ENCODE data around the gene PLB1. TPM values are rescaled to one million over a fixed set of nuclear protein-coding genes. Genes with fewer than 3 reads are reported as not detected.

The PLB1 gene, protein sequence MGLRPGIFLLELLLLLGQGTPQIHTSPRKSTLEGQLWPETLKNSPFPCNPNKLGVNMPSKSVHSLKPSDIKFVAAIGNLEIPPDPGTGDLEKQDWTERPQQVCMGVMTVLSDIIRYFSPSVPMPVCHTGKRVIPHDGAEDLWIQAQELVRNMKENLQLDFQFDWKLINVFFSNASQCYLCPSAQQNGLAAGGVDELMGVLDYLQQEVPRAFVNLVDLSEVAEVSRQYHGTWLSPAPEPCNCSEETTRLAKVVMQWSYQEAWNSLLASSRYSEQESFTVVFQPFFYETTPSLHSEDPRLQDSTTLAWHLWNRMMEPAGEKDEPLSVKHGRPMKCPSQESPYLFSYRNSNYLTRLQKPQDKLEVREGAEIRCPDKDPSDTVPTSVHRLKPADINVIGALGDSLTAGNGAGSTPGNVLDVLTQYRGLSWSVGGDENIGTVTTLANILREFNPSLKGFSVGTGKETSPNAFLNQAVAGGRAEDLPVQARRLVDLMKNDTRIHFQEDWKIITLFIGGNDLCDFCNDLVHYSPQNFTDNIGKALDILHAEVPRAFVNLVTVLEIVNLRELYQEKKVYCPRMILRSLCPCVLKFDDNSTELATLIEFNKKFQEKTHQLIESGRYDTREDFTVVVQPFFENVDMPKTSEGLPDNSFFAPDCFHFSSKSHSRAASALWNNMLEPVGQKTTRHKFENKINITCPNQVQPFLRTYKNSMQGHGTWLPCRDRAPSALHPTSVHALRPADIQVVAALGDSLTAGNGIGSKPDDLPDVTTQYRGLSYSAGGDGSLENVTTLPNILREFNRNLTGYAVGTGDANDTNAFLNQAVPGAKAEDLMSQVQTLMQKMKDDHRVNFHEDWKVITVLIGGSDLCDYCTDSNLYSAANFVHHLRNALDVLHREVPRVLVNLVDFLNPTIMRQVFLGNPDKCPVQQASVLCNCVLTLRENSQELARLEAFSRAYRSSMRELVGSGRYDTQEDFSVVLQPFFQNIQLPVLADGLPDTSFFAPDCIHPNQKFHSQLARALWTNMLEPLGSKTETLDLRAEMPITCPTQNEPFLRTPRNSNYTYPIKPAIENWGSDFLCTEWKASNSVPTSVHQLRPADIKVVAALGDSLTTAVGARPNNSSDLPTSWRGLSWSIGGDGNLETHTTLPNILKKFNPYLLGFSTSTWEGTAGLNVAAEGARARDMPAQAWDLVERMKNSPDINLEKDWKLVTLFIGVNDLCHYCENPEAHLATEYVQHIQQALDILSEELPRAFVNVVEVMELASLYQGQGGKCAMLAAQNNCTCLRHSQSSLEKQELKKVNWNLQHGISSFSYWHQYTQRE (N-terminal part only)
- polyA plus RNA-seq: 1 to 10 TPM in 1 of 2 donors, under 1 TPM in 1; 0.94 to 1.3 TPM

DNA sequence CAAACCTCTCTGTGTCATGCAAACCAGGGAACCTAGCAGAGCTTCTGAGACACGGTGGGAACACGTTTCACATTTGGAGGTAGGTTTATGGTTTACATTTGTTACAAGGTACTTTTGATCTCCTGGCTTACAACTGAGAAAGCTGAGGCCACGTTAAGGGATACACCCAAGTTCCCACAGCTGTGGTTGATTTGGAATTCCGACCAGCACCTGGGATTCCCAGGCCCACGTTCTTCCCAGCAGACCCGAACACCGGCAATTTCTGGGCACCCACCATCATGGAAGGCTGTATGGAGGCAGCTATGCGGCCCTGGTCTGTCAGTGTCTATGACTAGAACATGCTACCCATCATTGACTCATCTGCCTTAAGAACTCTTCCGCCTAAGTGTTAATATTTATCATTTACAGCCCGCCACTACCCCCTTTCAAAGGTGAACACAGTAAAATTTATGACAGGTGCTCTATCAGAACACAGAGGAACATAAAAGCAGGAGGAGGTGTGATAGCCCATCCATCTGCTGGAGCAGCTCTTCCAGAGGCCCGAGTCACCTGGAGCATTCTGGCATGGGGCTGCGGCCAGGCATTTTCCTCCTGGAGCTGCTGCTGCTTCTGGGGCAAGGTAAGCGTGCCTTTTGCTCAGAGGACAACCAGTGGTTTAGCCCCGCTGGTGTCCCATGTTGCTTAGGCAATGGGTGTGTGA lies at the start of gene PLB1:
PLB1 (plus strand) TSS at position 510 of the 700 bp plus-strand sequence; CDS start at position 565, 55 bp downstream.
- Histone ChIP-seq H3K9me3 (ENCODE audit: control insufficient read depth in 2 of 2, insufficient read depth in 1 of 2, low read depth in 1 of 2, low read length in 1 of 2) (no peaks in the 10 kb centered on the region), H3K27ac (ENCODE audit: low read depth in 2 of 2, low read length in 1 of 2) (no peak within 1 kb of the TSS), H3K36me3 (ENCODE audit: control insufficient read depth in 2 of 2, insufficient read depth in 2 of 2, low read length in 1 of 2) (no peaks in the 10 kb centered on the region), H3K27me3 (ENCODE audit: control insufficient read depth in 1 of 2, insufficient read depth in 2 of 2, low read length in 2 of 2) (peaks cover 0 to 2% of the 10 kb centered on the region in 2 donors), H3K4me3 (ENCODE audit: low read depth in 1 of 2, low read length in 2 of 2) (no peak within 1 kb of the TSS), H3K4me1 (ENCODE audit: control insufficient read depth in 2 of 2, insufficient read depth in 2 of 2, low read length in 1 of 2) (no peaks in the 10 kb centered on the region)
- 79 to 86% methylated on average over 14 of the region's 14 CpGs for WGBS, 2 donors

DNA sequence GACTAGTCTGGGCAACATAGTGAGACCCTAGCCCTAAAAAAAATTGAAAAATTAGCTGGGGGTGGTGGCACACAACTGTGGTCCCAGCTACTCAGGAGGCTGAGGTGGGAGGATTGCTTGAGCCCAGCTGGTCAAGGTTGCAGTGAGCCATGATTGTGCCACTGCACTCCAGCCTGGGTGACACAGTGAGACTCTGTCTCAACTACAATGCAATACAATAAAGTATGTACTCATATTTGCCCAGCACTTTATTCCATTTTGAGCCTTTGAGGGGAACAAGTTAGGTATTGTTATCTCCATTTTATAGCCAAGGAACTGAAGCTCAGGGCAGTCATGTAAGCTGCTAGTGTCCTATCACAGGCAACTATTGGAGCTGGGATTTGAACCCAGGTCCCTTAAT lies 49.3 kb upstream of the PLB1 start:
- H3K9me3 ChIP-seq (ENCODE audit: control insufficient read depth in 2 of 2, insufficient read depth in 1 of 2, low read depth in 1 of 2, low read length in 1 of 2): no peaks in the 10 kb centered on the region
- no peaks in the 10 kb centered on the region for H3K36me3 ChIP-seq (ENCODE audit: control insufficient read depth in 2 of 2, insufficient read depth in 2 of 2, low read length in 1 of 2)
- no peak overlapping the region for H3K4me3 ChIP-seq (ENCODE audit: low read depth in 1 of 2, low read length in 2 of 2)
- H3K27ac ChIP-seq (ENCODE audit: low read depth in 2 of 2, low read length in 1 of 2): no peak overlapping the region
- H3K27me3 ChIP-seq (ENCODE audit: control insufficient read depth in 1 of 2, insufficient read depth in 2 of 2, low read length in 2 of 2): no peaks in the 10 kb centered on the region
- peaks cover 5 to 15% of the 10 kb centered on the region in 2 donors for H3K4me1 ChIP-seq (ENCODE audit: control insufficient read depth in 2 of 2, insufficient read depth in 2 of 2, low read length in 1 of 2)

DNA sequence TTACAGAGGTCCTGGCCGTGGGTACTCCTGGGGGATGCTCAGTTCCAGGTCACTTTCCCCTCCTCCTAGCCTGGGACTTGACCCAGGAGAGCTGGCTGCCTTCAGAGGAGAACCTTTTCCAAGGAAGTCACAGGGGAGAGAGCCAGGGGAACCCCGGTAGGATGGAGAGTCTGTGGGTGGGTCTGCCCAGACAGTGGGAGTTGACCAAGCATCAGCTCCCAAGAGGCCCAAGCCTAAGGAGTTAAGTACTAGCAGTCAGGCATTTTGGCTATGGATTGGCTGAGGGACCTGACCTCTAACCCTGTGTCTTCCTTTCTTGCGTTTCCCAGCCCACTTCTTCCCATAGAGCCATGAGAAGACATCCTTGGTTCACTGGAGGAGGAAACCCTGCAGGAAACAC lies 48.8 kb upstream of the PLB1 start:
- peaks cover 5 to 17% of the 10 kb centered on the region in 2 donors for H3K4me1 ChIP-seq (ENCODE audit: control insufficient read depth in 2 of 2, insufficient read depth in 2 of 2, low read length in 1 of 2)
- no peak overlapping the region for H3K27ac ChIP-seq (ENCODE audit: low read depth in 2 of 2, low read length in 1 of 2)
- H3K36me3 ChIP-seq (ENCODE audit: control insufficient read depth in 2 of 2, insufficient read depth in 2 of 2, low read length in 1 of 2): no peaks in the 10 kb centered on the region
- H3K4me3 ChIP-seq (ENCODE audit: low read depth in 1 of 2, low read length in 2 of 2): no peak overlapping the region
- H3K27me3 ChIP-seq (ENCODE audit: control insufficient read depth in 1 of 2, insufficient read depth in 2 of 2, low read length in 2 of 2): no peaks in the 10 kb centered on the region
- WGBS, 2 donors: 70 to 83% methylated on average over 3 of the region's 3 CpGs
- no peaks in the 10 kb centered on the region for H3K9me3 ChIP-seq (ENCODE audit: control insufficient read depth in 2 of 2, insufficient read depth in 1 of 2, low read depth in 1 of 2, low read length in 1 of 2)

DNA sequence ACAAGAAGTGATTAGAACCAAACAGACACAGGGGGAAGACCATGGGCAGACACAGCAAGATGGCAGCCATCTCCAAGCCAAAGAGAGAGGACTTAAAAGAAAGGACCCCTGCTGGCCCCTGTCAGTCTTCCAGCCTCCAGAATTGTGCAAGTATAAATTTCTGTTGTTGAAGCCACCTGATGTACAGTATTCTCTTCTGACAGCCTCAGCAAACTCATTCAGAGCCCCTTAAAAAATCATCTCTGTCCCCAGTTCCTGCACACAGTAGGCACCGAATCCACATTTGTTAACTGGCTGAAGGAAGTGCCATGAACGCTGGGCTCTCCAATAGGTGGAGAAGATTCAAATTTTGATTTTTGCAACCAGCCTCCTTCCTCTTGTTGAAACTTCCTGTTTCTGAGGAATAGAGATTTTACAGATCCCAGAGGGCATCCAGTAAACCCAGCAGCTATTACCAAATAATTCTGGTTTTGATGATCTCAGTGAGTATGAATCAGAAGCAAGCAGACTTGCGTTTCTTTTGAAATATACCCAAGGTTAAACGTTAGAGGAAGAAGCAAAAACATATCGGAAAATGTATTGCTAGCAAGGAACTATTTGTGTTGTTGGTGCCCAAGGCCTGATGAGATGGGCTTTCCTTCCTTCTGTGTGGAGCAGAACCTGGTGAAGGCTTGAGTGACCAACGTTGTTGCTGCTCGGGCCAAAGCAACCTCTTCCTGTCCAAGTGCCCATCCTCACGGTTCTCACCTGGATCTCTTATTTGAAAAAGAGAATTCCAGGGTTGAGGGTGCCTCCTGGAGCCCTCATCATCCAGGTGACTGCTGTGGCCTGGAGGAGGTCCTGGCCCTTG lies 47.7 kb upstream of the PLB1 start:
- Histone ChIP-seq H3K36me3 (ENCODE audit: control insufficient read depth in 2 of 2, insufficient read depth in 2 of 2, low read length in 1 of 2) (no peaks in the 10 kb centered on the region), H3K9me3 (ENCODE audit: control insufficient read depth in 2 of 2, insufficient read depth in 1 of 2, low read depth in 1 of 2, low read length in 1 of 2) (no peaks in the 10 kb centered on the region), H3K27ac (ENCODE audit: low read depth in 2 of 2, low read length in 1 of 2) (peak overlapping the region; percentile 36 to 83), H3K4me3 (ENCODE audit: low read depth in 1 of 2, low read length in 2 of 2) (no peak overlapping the region), H3K4me1 (ENCODE audit: control insufficient read depth in 2 of 2, insufficient read depth in 2 of 2, low read length in 1 of 2) (peaks cover 5 to 24% of the 10 kb centered on the region in 2 donors), H3K27me3 (ENCODE audit: control insufficient read depth in 1 of 2, insufficient read depth in 2 of 2, low read length in 2 of 2) (no peaks in the 10 kb centered on the region)
- WGBS, 2 donors: 50 to 74% methylated on average over 8 of the region's 8 CpGs

DNA sequence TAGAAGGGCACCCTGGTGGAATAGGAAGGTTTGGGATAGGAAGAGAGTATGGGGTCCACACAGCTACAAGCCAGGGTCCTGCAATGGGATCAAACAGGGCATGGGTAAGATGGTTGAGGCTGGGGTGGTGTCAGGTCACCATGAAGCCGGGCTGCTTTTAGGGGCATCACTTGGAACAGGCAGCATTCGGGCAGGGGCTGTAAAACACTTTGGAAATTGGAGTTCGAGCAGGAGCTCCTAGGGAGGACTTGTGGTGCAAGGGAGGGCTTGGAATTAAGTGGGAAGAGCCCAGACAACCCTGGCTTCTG lies 47.1 kb upstream of the PLB1 start:
- H3K27ac ChIP-seq (ENCODE audit: low read depth in 2 of 2, low read length in 1 of 2): peak overlapping the region in 1 of 2 donors; percentile 83
- H3K36me3 ChIP-seq (ENCODE audit: control insufficient read depth in 2 of 2, insufficient read depth in 2 of 2, low read length in 1 of 2): no peaks in the 10 kb centered on the region
- no peaks in the 10 kb centered on the region for H3K27me3 ChIP-seq (ENCODE audit: control insufficient read depth in 1 of 2, insufficient read depth in 2 of 2, low read length in 2 of 2)
- 93% methylated on average over 3 of the region's 3 CpGs for WGBS, 2 donors
- H3K9me3 ChIP-seq (ENCODE audit: control insufficient read depth in 2 of 2, insufficient read depth in 1 of 2, low read depth in 1 of 2, low read length in 1 of 2): no peaks in the 10 kb centered on the region
- no peak overlapping the region for H3K4me3 ChIP-seq (ENCODE audit: low read depth in 1 of 2, low read length in 2 of 2)
- peaks cover 5 to 30% of the 10 kb centered on the region in 2 donors for H3K4me1 ChIP-seq (ENCODE audit: control insufficient read depth in 2 of 2, insufficient read depth in 2 of 2, low read length in 1 of 2)

DNA sequence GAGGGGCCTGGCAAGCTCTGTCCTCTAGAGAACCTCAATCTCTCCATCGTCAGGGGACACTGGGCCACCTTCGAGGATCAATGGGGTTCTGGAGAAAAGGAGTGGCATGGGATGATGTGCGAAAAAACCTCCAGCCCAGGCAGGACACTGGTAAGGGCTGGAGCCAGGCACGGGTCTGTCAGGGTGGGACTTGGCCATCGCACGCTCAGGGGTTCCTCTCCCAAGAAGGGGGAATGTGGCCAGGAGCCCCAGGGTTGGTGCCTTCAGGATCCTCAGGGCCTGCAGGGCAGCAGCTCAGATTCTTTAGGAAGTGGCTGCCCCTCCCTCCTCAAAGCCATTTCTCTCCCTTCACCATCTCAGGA lies 46.8 kb upstream of the PLB1 start:
- Histone ChIP-seq H3K9me3 (ENCODE audit: control insufficient read depth in 2 of 2, insufficient read depth in 1 of 2, low read depth in 1 of 2, low read length in 1 of 2) (no peaks in the 10 kb centered on the region), H3K4me1 (ENCODE audit: control insufficient read depth in 2 of 2, insufficient read depth in 2 of 2, low read length in 1 of 2) (peaks cover 5 to 34% of the 10 kb centered on the region in 2 donors), H3K36me3 (ENCODE audit: control insufficient read depth in 2 of 2, insufficient read depth in 2 of 2, low read length in 1 of 2) (no peaks in the 10 kb centered on the region), H3K4me3 (ENCODE audit: low read depth in 1 of 2, low read length in 2 of 2) (no peak overlapping the region), H3K27me3 (ENCODE audit: control insufficient read depth in 1 of 2, insufficient read depth in 2 of 2, low read length in 2 of 2) (no peaks in the 10 kb centered on the region), H3K27ac (ENCODE audit: low read depth in 2 of 2, low read length in 1 of 2) (no peak overlapping the region)
- 96% methylated on average over 6 of the region's 6 CpGs for WGBS, 2 donors

DNA sequence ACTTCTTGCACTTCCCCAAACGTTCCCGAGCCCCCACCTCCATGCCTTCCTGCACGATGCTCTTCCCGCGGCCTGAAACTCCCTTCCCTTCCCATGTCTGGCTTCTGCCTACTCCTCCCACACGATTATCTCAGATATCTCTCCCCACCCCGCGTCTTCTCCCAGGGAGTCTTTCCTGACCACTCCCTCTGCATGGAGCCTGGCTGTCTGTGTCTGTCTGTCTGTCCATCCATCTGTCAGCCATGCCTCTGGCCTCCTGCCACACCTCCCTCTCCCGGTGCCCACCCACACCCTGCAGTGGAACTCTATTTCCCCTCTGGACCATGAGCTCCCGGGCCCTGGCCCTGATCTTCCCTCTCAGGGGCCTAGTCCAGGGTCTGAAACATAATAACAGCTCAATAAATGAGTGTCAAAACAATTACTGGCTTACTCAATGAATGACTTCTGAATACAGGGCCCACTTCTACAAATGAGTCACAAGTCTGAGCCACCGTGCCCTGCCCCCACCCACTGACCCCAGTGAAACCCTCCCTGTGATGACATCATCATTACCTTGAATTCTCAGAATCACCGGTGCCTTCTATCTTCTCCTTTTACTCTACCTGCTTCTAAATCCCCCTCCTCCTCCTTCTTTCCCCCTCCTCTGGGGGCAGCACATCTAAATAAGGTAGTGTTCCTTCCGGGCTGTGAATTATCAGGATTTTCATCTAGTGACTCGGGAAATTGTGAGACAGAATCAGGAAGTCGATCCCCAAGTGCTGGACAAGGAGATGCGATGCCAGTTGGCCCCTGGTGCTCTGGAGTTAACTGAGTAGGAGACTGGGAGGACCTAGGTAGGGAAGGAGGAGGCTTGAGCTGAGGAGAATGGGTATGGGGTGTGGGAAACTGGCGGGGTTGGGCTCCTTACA lies 46.1 kb upstream of the PLB1 start:
- WGBS, 2 donors: 65 to 66% methylated on average over 17 of the region's 17 CpGs
- Histone ChIP-seq H3K4me1 (ENCODE audit: control insufficient read depth in 2 of 2, insufficient read depth in 2 of 2, low read length in 1 of 2) (peaks cover 5 to 36% of the 10 kb centered on the region in 2 donors), H3K27ac (ENCODE audit: low read depth in 2 of 2, low read length in 1 of 2) (peak overlapping the region in 1 of 2 donors; percentile 56), H3K4me3 (ENCODE audit: low read depth in 1 of 2, low read length in 2 of 2) (no peak overlapping the region), H3K9me3 (ENCODE audit: control insufficient read depth in 2 of 2, insufficient read depth in 1 of 2, low read depth in 1 of 2, low read length in 1 of 2) (no peaks in the 10 kb centered on the region), H3K36me3 (ENCODE audit: control insufficient read depth in 2 of 2, insufficient read depth in 2 of 2, low read length in 1 of 2) (no peaks in the 10 kb centered on the region), H3K27me3 (ENCODE audit: control insufficient read depth in 1 of 2, insufficient read depth in 2 of 2, low read length in 2 of 2) (no peaks in the 10 kb centered on the region)

Data from esophagus (tissue), 2 donors.